Activated naive CD4-positive, alpha-beta T cell (primary cell): ENCODE results near the gene TMEM109.
A peak's percentile ranks its signal among the peaks of the same experiment; 100 is the strongest.

Experiments
- DNase-seq, 4 experiments: peaks; one replicate each; lab custom pipeline; 2025; lab: John Stamatoyannopoulos, UW

The TMEM109 gene

GRCh38 chr11:60942219-60942618 is 28.3 kb downstream of the TMEM109 start:
- DNase-seq, result no peak

GRCh38 chr11:60942970-60943565 is 29.1 kb downstream of the TMEM109 start:
- no peak for DNase-seq

DNA sequence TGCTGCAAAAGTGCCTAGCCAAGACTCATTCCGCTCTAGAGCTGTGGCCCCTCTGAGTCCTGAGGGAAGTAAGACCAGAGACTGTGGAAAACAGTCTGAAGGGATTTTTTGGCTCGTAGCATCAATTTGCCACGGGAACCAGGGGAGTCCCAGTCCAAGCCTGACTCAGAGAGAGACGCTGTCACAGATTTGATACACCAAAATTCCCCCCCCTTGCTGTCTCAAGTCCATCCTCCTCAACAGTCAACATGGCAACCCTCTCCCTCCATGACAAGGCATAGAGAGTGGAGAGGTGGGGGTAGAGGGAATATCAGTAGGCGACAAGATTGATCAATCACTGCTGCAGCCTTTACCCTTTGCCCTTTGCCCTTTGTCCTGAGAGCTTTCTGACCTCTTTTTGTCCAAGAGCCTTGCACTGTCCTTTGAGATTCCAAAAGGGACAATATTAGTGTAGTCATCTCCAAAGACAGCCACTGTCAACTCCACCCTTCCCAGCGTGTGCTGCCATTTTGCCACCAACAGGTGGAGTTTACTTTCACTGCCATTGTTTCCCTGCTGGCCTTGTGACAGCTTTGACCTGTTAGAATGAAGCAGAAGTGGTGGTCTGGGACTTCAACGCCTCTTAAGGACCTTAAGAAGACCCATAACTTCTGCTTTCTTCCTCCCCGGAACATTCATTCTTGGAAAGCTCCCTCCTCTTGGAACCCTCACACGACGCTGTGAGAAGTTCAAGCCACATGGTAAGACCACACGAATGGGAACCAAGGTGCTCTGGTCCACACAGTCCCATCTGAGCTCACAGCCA is 30.7 kb downstream of the TMEM109 start:
- DNase-seq, result no peak

DNA sequence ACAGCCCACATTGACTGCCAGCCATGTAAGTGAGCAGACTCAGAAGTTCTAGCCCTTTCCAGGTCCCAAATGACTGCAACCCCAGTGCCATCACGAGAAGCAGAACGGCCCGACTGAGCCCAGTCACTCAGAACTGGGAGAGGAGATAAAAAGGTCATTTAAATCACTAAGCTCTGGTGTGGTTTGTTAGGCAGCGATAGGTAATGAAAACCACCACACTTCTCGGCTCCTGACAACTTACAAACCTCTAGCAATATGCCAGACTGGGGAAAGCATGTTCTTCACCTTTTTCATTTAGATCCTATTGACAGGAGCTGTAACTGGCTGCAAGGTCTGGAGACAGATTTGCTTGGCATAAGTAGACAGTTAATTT is 31.3 kb downstream of the TMEM109 start:
- DNase-seq, result no peak

GRCh38 chr11:60946601-60947264 is 32.8 kb downstream of the TMEM109 start:
- DNase-seq, result no peak

DNA sequence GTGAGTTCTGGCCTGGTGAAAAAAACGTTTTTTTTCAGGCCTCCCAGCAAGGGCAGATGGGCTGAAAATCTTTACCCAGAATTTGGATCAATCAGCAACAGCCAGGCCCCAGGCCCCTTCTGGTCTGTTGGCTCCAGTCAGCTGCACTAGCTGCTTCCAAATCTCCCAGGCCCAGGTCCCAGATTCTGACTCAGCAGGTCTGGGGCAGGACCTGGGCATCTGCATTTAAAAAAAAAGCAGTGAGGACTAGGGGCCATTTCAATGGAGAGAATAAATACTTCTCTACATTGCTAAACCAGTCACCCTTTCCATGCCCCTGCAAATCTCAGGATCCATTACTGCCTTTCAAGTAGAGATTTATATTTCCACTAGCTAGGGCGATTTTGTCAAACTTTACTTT is 33.7 kb downstream of the TMEM109 start:
- DNase-seq, result no peak

- DNase-seq, result no peak
Observed at GRCh38 chr11:60948250-60948649, 34.3 kb downstream of the TMEM109 start.

DNA sequence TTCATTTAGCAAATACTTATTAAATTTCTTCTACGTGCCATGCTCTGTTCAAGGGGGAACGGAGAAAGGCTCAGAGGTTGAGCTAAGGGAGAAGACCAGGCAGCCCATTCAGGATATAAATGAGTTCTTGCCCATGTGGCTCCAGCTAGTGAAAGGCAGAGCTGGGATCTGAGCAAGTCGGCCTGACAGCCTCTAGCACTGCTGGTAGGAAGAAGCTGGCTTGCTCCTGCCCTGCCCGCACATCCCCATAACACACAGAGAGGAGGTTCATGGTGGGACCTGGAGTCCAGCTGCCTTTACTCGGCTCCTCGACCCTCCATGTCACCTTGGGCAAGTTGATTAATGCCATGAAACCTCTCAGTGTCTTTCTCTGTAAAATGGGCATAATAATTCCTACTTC is 36.1 kb downstream of the TMEM109 start:
- no peak for DNase-seq

GRCh38 chr11:60950933-60951605 is 37.1 kb downstream of the TMEM109 start:
- DNase-seq, result peak in 1 of 4 experiments; percentile 43

DNA sequence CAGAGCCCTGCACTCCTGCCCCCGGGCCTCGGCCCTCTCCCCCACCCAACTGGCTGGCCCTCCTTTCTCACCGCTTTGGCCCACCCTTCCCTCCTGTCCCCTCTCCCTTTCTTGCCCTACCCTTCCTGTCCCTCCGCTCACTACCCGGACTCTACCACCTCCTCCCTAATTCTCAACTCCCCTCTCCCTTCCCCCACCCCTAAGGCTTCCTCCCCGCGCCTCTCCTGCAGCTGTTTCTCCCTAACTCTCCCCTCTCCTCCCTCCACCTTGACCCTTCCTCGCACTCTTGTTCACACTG is 37.6 kb downstream of the TMEM109 start:
- DNase-seq, result no peak

GRCh38 chr11:60951904-60952741 is 38.2 kb downstream of the TMEM109 start, which contains the start of gene SLC15A3:
Gene SLC15A3 (minus strand): TSS chr11:60952176. CDS start chr11:60951551, 625 bp downstream.
- DNase-seq, result peak in 2 of 4 experiments; percentile 22 to 36

DNA sequence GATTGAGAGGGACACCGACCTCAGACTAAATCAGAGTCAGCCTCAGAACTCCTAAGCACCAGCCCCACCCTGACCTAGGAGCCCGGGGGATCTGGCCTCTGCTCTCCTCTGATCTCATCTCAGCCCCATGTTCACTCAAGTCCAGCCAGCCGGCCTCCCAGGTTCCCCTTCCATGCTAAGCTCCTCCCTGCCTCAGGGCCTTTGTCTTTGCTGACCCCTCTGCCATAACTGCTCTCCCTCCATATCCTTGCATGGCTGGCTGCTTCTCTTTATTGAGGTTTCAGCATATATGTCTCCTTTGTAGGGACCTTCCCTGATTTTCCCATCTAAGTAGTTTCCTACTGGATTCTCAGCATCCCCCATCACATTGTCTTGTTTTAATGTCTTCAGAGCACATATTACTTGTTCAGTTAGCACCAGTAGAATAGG is 38.8 kb downstream of the TMEM109 start:
- DNase-seq, result no peak

DNA sequence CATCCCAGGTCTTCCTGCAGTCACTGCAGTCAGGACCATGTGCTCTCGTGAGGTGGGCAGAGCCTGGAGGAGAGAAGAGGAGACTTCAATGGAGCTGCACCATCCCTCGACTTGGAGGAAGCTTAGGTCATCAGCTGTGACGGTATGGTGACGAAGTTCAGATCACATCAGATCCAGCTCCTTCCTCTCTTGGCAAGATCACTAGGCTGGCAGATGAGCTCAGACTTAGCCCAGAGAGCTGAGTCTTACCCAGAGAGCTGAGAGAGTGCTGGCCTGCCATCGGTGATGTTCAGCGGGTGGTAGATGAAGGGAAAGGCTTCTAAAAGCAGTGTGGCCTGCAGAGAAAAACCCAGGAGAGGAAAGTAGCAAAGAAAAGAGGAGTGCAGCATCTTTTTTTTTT is 39.8 kb downstream of the TMEM109 start:
- no peak for DNase-seq

DNA sequence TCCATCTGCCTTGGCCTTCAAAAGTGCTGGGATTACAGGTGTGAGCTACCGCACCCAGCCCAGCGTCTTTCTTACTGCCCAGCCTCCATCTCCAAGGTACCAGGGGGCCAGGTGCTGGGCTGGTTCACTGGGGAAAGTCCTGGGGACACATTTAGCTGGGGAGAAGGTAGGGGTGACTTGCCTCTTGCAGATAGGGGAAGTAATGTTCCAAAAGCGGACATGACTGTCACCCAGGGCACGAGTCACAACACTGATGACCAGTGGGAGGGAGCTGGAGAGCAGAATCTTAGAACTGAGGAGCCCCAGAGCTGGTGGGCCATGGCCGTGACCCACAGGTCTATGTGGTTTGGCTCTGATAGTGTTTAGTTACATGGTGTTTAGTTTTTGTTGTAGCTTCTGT is 40.5 kb downstream of the TMEM109 start:
- DNase-seq, result no peak

GRCh38 chr11:60955571-60955970 is 41.6 kb downstream of the TMEM109 start:
- DNase-seq, result no peak

DNA sequence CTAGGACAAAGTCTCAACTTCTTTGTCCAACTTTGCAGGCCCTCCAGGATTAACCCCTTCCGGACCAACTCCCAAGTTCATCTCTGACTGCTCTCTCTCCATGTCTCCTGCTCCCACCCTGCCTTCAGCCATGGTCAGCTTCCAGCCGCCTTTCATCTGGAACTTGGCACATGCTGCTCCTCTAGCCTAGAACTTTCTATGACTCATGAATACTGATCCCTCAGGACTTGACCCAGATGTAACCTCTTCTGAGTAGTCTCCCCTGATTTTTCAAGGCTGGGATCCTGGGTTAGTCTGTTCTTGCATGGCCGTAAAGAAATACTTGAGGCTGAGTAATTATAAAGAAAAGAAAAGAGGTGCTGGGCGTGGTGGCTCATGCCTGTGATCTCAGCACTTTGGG is 43.2 kb downstream of the TMEM109 start:
- DNase-seq, result no peak

DNA sequence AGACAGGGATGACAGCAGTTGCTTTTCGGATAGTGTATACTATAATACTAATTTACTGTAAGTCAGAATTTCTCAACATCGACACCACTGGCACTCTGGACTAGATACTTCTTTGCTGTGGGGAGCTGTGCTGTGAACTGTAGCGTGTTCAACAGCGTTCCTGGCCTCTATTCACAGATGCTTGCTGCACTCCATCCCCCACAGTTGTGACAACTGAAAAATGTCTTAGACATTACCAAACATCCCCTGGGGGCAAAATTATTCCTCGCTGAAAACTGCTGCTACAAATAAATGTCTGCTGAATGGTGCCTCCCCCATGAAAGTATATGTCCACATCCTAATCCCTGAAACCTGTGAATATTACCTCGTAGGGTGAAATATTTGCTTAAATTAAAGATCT is 45.5 kb downstream of the TMEM109 start:
- no peak for DNase-seq

GRCh38 chr11:60960405-60960804 is 46.4 kb downstream of the TMEM109 start:
- DNase-seq, result no peak

DNA sequence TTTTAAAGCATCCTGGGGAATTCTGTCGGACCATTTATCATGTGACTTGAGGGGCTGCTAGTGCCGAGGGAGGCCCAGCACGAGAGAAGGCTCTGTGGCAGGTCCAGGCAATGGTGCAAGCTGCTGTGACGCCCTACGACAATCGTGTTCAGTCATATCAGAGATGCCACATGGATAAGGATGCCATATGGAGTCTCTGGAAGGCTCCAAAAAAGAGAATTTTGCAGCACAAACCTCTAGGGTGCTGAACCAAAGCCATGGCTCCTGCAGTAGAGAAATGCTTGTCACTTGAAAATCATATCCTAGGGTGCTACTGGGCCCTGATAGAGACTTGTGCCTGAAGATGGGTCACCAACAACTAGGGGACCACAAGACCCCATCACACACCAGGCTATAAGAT is 50.8 kb downstream of the TMEM109 start:
- DNase-seq, result no peak

DNA sequence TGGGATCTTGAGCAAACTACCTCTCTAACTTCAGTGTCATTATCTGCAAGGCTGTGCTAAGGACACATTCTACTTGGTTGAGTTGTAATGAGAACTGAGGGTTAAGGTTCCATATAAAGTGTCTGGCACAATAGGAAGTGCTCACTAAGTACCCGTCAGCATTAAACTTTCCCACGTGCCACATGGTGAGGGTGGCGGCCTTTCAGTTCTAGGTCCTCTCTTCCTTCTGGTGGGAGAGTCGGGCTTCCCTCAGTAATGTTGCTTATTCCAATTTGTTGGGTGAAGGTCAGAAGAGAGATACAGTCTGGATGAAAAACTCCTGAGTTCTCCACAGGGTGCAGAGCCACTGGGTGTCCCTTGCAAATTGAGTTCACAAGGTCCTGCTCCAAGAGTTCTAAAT is 52.9 kb downstream of the TMEM109 start:
- no peak for DNase-seq

- DNase-seq, result no peak
Observed at GRCh38 chr11:60968223-60968622, 54.3 kb downstream of the TMEM109 start.

GRCh38 chr11:60970369-60970774 is 56.4 kb downstream of the TMEM109 start:
- DNase-seq, result peak; percentile 50 to 77 (median 66)
